CD4-positive, alpha-beta T cell (primary cell): ENCODE results near the gene ARSG. TPM values are rescaled to one million over a fixed set of nuclear protein-coding genes. Genes with fewer than 3 reads are reported as not detected.

Experiments used
- ATAC-seq: fragments of 200-7000 bp; cut with Tn5 transposase; one replicate; pipeline ENCODE4 v1.10.0; 2022; ENCODE audit warnings: mild to moderate bottlenecking; ENCODE audit not compliant: poor library complexity
- CTCF ChIA-PET: fragments of 350-600 bp; sonication (Branson Sonifier 250); formaldehyde crosslinking; loops from one replicate; lab custom pipeline; 2021; ENCODE audit warnings: antibody characterized with exemption, inconsistent platforms; lab: Charles Lee
- POLR2A ChIA-PET: fragments of 350-600 bp; sonication (Branson Sonifier 250); formaldehyde crosslinking; loops from one replicate; lab custom pipeline; 2021; ENCODE audit warnings: antibody characterized with exemption, inconsistent platforms; lab: Charles Lee
- DNase-seq, 14 experiments: peaks; one replicate each; pipeline ENCODE4 v3.0.0-alpha.2; 2013 to 2020; ENCODE audit warnings: mixed read lengths in 2 of 14
- H3K27ac ChIP-seq, 2 donors: one replicate each; pipeline versions ENCODE4 v1.5.1 to v1.7.0; 2013; ENCODE audit warnings: low read length in 2 of 2, low read depth in 1 of 2, mild to moderate bottlenecking in 1 of 2
- H3K27me3 ChIP-seq, 2 experiments: 1 replicate in 1 of 2; 2 replicates in 1 of 2; pipeline versions ENCODE4 v1.6.1 to v1.7.0; 2013; ENCODE audit warnings: low read length in 2 of 2, control low read depth in 1 of 2, mild to moderate bottlenecking in 1 of 2, moderate library complexity in 1 of 2; ENCODE audit not compliant: insufficient read depth in 2 of 2, control insufficient read depth in 1 of 2
- H3K36me3 ChIP-seq: one replicate; pipeline ENCODE4 v1.6.1; 2013; ENCODE audit warnings: low read length, control low read depth; ENCODE audit not compliant: insufficient read depth
- H3K4me1 ChIP-seq: one replicate; pipeline ENCODE4 v1.6.1; 2013; ENCODE audit warnings: low read length, control low read depth; ENCODE audit not compliant: insufficient read depth
- H3K4me3 ChIP-seq: one replicate; pipeline ENCODE4 v1.5.1; 2013; ENCODE audit warnings: mild to moderate bottlenecking, low read length, moderate library complexity
- H3K9me3 ChIP-seq, 2 experiments: 1 replicate in 1 of 2; 2 replicates in 1 of 2; pipeline versions ENCODE4 v1.6.1 to v1.7.0; 2013; ENCODE audit warnings: low read length in 2 of 2, mild to moderate bottlenecking in 2 of 2, control low read depth in 1 of 2, moderate library complexity in 1 of 2; ENCODE audit not compliant: control insufficient read depth in 1 of 2, insufficient read depth in 1 of 2
- H3K27ac Mint-ChIP-seq: one replicate; pipeline ENCODE4 v1.8.0; 2020; ENCODE audit warnings: mixed read lengths
- H3K27me3 Mint-ChIP-seq: one replicate; pipeline ENCODE4 v1.8.0; 2021; ENCODE audit warnings: mixed read lengths
- H3K36me3 Mint-ChIP-seq: one replicate; pipeline ENCODE4 v1.8.0; 2021; ENCODE audit warnings: low read depth, mixed read lengths
- H3K4me1 Mint-ChIP-seq: one replicate; pipeline ENCODE4 v1.8.0; 2021; ENCODE audit warnings: low read depth, mixed read lengths
- H3K4me3 Mint-ChIP-seq: one replicate; pipeline ENCODE4 v1.8.0; 2020; ENCODE audit warnings: mild to moderate bottlenecking, mixed read lengths
- H3K9me3 Mint-ChIP-seq: one replicate; pipeline ENCODE4 v1.8.0; 2020; ENCODE audit warnings: mixed read lengths
- intact Hi-C, 2 experiments: fragments of 100-400 bp; cut with DNase I in 1 of 2; cut with micrococcal nuclease in 1 of 2; formaldehyde crosslinking; loops; one replicate each; pipeline versions ENCODE4 v1.15.1 to v1.9.0; 2023 to 2025; cut with DNase I, micrococcal nuclease
- total RNA-seq, 174 experiments: library from RNA in 2 of 174; stranded (reverse) in 2 of 174; gene quantifications; one replicate each; pipeline ENCODE4 v1.2.3 and lab custom pipeline; 2021 to 2026
- TF ChIP-seq, protein P1 (sequence below): fragments of 200-600 bp; IDR thresholded peaks from one replicate; pipeline ENCODE4 v1.8.0; 2022; ENCODE audit warnings: antibody characterized with exemption, mild to moderate bottlenecking

The ARSG gene
- total RNA-seq, 2 experiments from 2014 or later: 13.8 to 16.0 TPM

DNA sequence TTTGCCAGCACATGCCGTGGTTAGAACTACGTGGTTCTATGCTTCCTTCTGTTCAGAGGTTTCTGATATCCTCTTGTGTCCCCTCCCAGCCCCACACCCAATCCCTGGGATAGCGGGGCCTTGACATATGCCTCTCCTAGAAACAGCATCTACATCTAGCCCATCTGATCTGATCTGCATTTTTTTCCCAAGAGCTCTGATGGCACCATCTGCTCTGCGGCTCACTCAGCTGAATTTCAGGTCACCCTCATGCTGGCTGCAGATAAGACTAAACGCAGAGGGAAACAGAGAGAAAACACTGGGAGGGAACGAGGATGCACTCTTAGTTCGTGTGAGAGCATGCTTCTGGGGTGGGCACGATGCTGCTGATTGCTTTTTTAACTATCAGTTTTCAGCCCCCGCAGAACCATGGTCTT, 155.3 kb downstream of the ARSG start:
- no peaks in the 10 kb centered on the region for H3K27me3 Mint-ChIP-seq
- Histone ChIP-seq H3K27me3 (no peaks in the 10 kb centered on the region), H3K36me3 (peaks cover 11% of the 10 kb centered on the region), H3K4me1 (peaks cover under 1% of the 10 kb centered on the region), H3K9me3 (no peaks in the 10 kb centered on the region), H3K4me3 (no peak overlapping the region), H3K27ac (no peak overlapping the region)
- DNase-seq: no peak
- ChIA-PET POLR2A (interaction anchor here (1.2 kb wide), 1 partner anchor 9 kb away, joined by 4 read pairs; no protein-coding TSS in a partner anchor), CTCF (no interaction called here)
- no peak overlapping the region for H3K4me3 Mint-ChIP-seq
- ATAC-seq: no peak
- no peaks in the 10 kb centered on the region for H3K9me3 Mint-ChIP-seq
- TF ChIP-seq, protein P1, sequence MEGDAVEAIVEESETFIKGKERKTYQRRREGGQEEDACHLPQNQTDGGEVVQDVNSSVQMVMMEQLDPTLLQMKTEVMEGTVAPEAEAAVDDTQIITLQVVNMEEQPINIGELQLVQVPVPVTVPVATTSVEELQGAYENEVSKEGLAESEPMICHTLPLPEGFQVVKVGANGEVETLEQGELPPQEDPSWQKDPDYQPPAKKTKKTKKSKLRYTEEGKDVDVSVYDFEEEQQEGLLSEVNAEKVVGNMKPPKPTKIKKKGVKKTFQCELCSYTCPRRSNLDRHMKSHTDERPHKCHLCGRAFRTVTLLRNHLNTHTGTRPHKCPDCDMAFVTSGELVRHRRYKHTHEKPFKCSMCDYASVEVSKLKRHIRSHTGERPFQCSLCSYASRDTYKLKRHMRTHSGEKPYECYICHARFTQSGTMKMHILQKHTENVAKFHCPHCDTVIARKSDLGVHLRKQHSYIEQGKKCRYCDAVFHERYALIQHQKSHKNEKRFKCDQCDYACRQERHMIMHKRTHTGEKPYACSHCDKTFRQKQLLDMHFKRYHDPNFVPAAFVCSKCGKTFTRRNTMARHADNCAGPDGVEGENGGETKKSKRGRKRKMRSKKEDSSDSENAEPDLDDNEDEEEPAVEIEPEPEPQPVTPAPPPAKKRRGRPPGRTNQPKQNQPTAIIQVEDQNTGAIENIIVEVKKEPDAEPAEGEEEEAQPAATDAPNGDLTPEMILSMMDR: no peak
- intact Hi-C loops: no loop called here
- H3K27ac Mint-ChIP-seq: no peak overlapping the region
- no peaks in the 10 kb centered on the region for H3K36me3 Mint-ChIP-seq
- H3K4me1 Mint-ChIP-seq: peaks cover 2% of the 10 kb centered on the region

DNA sequence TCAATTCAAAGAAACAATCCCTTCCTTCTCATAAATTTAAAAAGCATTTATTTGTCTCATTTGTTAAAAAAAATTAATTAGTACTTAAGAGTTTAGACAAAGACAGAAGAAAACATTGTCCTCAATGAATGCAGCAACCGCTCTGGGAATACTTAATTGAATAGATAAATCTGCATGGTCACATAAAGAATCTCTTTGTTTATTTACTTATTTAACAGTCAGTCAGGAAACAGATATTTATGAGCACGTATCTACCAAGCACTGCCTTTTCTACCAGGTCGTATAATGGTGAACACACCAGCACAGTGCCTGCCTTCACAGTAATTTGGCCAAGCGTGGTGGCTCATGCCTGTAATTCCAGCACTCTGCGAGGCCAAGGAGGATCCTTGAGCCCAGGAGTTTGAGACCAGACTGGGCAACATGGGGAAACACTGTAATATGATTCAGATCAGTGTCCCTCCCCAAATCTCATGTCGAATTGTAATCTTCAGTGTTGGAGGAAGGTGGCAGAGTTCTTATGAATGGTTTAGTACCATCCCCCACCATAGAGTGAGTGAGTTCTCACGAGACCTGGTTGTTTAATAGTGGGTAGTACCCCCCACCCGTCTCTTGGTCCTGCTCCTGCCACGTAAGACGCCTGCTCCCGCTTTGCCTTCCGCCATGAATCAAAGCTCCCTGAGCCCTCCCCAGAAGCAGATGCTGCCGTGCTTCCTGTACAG, 157.9 kb downstream of the ARSG start:
- Mint-ChIP-seq H3K9me3 (no peaks in the 10 kb centered on the region), H3K4me3 (no peak overlapping the region), H3K27ac (no peak overlapping the region), H3K36me3 (no peaks in the 10 kb centered on the region), H3K4me1 (no peaks in the 10 kb centered on the region), H3K27me3 (no peaks in the 10 kb centered on the region)
- ChIA-PET CTCF (no interaction called here), POLR2A (no interaction called here)
- intact Hi-C loops: no loop called here
- DNase-seq (no peak), ATAC-seq (no peak)
- H3K27ac ChIP-seq: no peak overlapping the region
- no peaks in the 10 kb centered on the region for H3K4me1 ChIP-seq
- H3K4me3 ChIP-seq: no peak overlapping the region
- no peaks in the 10 kb centered on the region for H3K27me3 ChIP-seq
- TF ChIP-seq, protein P1: no peak
- no peaks in the 10 kb centered on the region for H3K9me3 ChIP-seq
- peaks cover 11% of the 10 kb centered on the region for H3K36me3 ChIP-seq

DNA sequence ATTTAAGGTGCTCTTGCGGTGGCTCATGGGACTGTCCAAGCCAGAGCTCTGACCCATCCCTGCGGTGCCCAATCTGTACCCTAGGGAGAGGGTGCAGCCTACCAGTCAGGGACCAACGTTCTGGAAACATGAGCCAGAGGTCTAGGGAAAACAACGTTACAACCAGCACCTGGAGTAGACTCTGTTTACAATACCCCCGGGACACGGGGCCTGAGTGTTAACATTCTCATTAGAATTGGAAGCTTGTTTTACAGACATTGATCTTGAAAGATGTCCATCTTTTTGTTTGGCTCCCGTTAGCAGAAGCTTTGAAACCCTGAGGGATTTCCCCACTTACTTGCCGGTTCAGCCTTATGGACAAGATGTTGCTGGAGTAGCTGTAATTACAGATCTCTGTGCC, 159.1 kb downstream of the ARSG start:
- H3K27ac Mint-ChIP-seq: no peak overlapping the region
- no peaks in the 10 kb centered on the region for H3K4me1 Mint-ChIP-seq
- no peaks in the 10 kb centered on the region for H3K4me1 ChIP-seq
- no peaks in the 10 kb centered on the region for H3K27me3 ChIP-seq
- POLR2A ChIA-PET: no interaction called here
- peaks cover 11% of the 10 kb centered on the region for H3K36me3 ChIP-seq
- ATAC-seq: no peak
- H3K36me3 Mint-ChIP-seq: no peaks in the 10 kb centered on the region
- no peak for DNase-seq
- H3K9me3 ChIP-seq: no peaks in the 10 kb centered on the region
- TF ChIP-seq, protein P1: no peak
- no peaks in the 10 kb centered on the region for H3K9me3 Mint-ChIP-seq
- no peak overlapping the region for H3K27ac ChIP-seq
- intact Hi-C loops: no loop called here
- no peak overlapping the region for H3K4me3 ChIP-seq
- CTCF ChIA-PET: no interaction called here
- H3K27me3 Mint-ChIP-seq: no peaks in the 10 kb centered on the region
- no peak overlapping the region for H3K4me3 Mint-ChIP-seq
